ENCODE measurements around the gene EIF4E3.

GRCh38 chr3:71634671-71635070 lies 90.5 kb downstream of the EIF4E3 start:
- TF ChIP-seq, protein P1, sequence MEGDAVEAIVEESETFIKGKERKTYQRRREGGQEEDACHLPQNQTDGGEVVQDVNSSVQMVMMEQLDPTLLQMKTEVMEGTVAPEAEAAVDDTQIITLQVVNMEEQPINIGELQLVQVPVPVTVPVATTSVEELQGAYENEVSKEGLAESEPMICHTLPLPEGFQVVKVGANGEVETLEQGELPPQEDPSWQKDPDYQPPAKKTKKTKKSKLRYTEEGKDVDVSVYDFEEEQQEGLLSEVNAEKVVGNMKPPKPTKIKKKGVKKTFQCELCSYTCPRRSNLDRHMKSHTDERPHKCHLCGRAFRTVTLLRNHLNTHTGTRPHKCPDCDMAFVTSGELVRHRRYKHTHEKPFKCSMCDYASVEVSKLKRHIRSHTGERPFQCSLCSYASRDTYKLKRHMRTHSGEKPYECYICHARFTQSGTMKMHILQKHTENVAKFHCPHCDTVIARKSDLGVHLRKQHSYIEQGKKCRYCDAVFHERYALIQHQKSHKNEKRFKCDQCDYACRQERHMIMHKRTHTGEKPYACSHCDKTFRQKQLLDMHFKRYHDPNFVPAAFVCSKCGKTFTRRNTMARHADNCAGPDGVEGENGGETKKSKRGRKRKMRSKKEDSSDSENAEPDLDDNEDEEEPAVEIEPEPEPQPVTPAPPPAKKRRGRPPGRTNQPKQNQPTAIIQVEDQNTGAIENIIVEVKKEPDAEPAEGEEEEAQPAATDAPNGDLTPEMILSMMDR (IDR thresholded peaks at IDR 0.05): no peak
- no peak for TF ChIP-seq POLR2A (IDR thresholded peaks at IDR 0.05)

Measured in body of pancreas (tissue), 4 donors.